Tibial nerve (tissue), 4 donors: Measurements from ENCODE around the gene NEMP1. TPM values are rescaled to one million over a fixed set of nuclear protein-coding genes. Genes with fewer than 3 reads are reported as not detected.
A peak's percentile ranks its signal among the peaks of the same experiment; 100 is the strongest.
"Not testable (repeated sequence)": the region's sequence is repeated elsewhere in the genome, so short reads cannot be mapped to it uniquely, and the experiment has no call there.

ENCODE experiments used
- DNase-seq, 2 donors: peaks; one replicate each; pipeline ENCODE4 v3.0.0-alpha.2; 2019; ENCODE audit warnings: low spot score in 2 of 2
- H3K27ac ChIP-seq, 4 donors: fragments of 200-600 bp; sonication (generic) in 3 of 4; one replicate each; pipeline ENCODE4 v1.5.1; 2017 to 2019; ENCODE audit warnings: mild to moderate bottlenecking in 1 of 4
- H3K27me3 ChIP-seq, 2 donors: fragments of 200-600 bp; sonication (generic) in 1 of 2; one replicate each; pipeline versions ENCODE4 v1.5.1 to v1.6.0; 2017 to 2019
- H3K36me3 ChIP-seq, 3 donors: fragments of 200-600 bp; sonication (generic); one replicate each; pipeline ENCODE4 v1.5.1; 2018 to 2019
- H3K4me1 ChIP-seq, 4 donors: fragments of 200-600 bp; sonication (generic) in 3 of 4; one replicate each; pipeline ENCODE4 v1.5.1; 2017 to 2019
- H3K4me3 ChIP-seq, 4 donors: fragments of 200-600 bp; sonication (generic) in 3 of 4; one replicate each; pipeline ENCODE4 v1.5.1; 2017 to 2019; ENCODE audit warnings: mild to moderate bottlenecking in 1 of 4, moderate library complexity in 1 of 4
- H3K9me3 ChIP-seq, 4 donors: fragments of 200-600 bp; sonication (generic) in 3 of 4; one replicate each; pipeline ENCODE4 v1.5.1; 2017 to 2019
- CTCF ChIP-seq, 5 experiments: fragments of 200-600 bp in 3 of 5; fragments of 450-650 bp in 2 of 5; sonication (generic) in 3 of 5; IDR thresholded peaks; one replicate each; pipeline ENCODE4 v1.5.1; 2016 to 2019; ENCODE audit warnings: antibody characterized with exemption in 5 of 5, mild to moderate bottlenecking in 3 of 5, moderate library complexity in 2 of 5
- EP300 ChIP-seq, 2 donors: sonication (generic); formaldehyde crosslinking; IDR thresholded peaks; one replicate each; pipeline ENCODE4 v1.6.1; 2017; ENCODE audit warnings: antibody characterized with exemption in 2 of 2, mild to moderate bottlenecking in 1 of 2
- POLR2A ChIP-seq, 2 donors: fragments of 450-650 bp; IDR thresholded peaks; one replicate each; pipeline ENCODE4 v1.6.1; 2017; ENCODE audit warnings: antibody characterized with exemption in 2 of 2, mild to moderate bottlenecking in 2 of 2, moderate library complexity in 2 of 2
- WGBS, 2 donors: methylation state at CpG; one replicate each; pipeline ENCODE4 v1.1.5; 2018; 5-methylcytosine and 5-hydroxymethylcytosine counted together
- total RNA-seq, 4 donors: library from RNA; depleted of rRNA; stranded (reverse); fragments of >200 nt; gene quantifications; one replicate each; pipeline ENCODE4 v1.1.0, GENCODE V29; 2016

The NEMP1 gene
- total RNA-seq, 4 donors from 2014 or later, result 4.8 to 10.2 (median 6.6) TPM

GRCh38 chr12:57057067-57057751 lies 21.4 kb downstream of the NEMP1 start:
- Histone ChIP-seq H3K4me1 (peaks cover 0 to 11% (median 0%) of the 10 kb centered on the region in 4 donors), H3K27ac (peak overlapping the region in 3 of 4 donors; percentile 19 to 45 (median 41)), H3K9me3 (no peaks in the 10 kb centered on the region), H3K4me3 (peak overlapping the region in 1 of 4 donors; percentile 3), H3K36me3 (peaks cover 0 to 32% (median 0%) of the 10 kb centered on the region in 3 donors), H3K27me3 (no peaks in the 10 kb centered on the region)
- TF ChIP-seq POLR2A (IDR thresholded peaks at IDR 0.05) (no peak), EP300 (IDR thresholded peaks at IDR 0.05) (no peak), CTCF (IDR thresholded peaks at IDR 0.05) (no peak)
- DNase-seq, result no peak
- WGBS, 2 donors, result 76 to 80% methylated on average over 6 of the region's 6 CpGs

GRCh38 chr12:57055824-57056223 lies 22.8 kb downstream of the NEMP1 start:
- no peaks in the 10 kb centered on the region for H3K9me3 ChIP-seq
- H3K36me3 ChIP-seq, result peaks cover 0 to 26% (median 0%) of the 10 kb centered on the region in 3 donors
- no peaks in the 10 kb centered on the region for H3K27me3 ChIP-seq
- H3K4me3 ChIP-seq, result no peak overlapping the region
- DNase-seq, result no peak
- H3K27ac ChIP-seq, result peak overlapping the region in 2 of 4 donors; percentile 23 to 45
- 46 to 64% methylated on average over 3 of the region's 3 CpGs for WGBS, 2 donors
- no peak for TF ChIP-seq POLR2A (IDR thresholded peaks at IDR 0.05)
- TF ChIP-seq EP300 (IDR thresholded peaks at IDR 0.05), result no peak
- TF ChIP-seq CTCF (IDR thresholded peaks at IDR 0.05), result no peak
- peaks cover 0 to 11% (median 0%) of the 10 kb centered on the region in 4 donors for H3K4me1 ChIP-seq

- H3K36me3 ChIP-seq, H3K27me3 ChIP-seq, H3K9me3 ChIP-seq, H3K27ac ChIP-seq, DNase-seq, H3K4me3 ChIP-seq: not testable (repeated sequence)
- 95 to 97% methylated on average over 4 of the region's 4 CpGs for WGBS, 2 donors
- H3K4me1 ChIP-seq, result peaks cover 0 to 11% (median 0%) of the 10 kb centered on the region in 4 donors
Measured at GRCh38 chr12:57053901-57054300, 24.7 kb downstream of the NEMP1 start.

- 89 to 96% methylated on average over 4 of the region's 4 CpGs for WGBS, 2 donors
- H3K4me1 ChIP-seq, result peaks cover 0 to 11% (median 0%) of the 10 kb centered on the region in 4 donors
- H3K36me3 ChIP-seq, H3K4me3 ChIP-seq, H3K27ac ChIP-seq, DNase-seq, H3K27me3 ChIP-seq, H3K9me3 ChIP-seq: not testable (repeated sequence)
Measured at GRCh38 chr12:57053146-57053545, 25.4 kb downstream of the NEMP1 start.

- Histone ChIP-seq H3K36me3 (no peaks in the 10 kb centered on the region), H3K9me3 (no peaks in the 10 kb centered on the region), H3K4me1 (peaks cover 0 to 9% (median 1%) of the 10 kb centered on the region in 4 donors), H3K27ac (peak overlapping the region in 1 of 4 donors; percentile 10), H3K27me3 (no peaks in the 10 kb centered on the region), H3K4me3 (no peak overlapping the region)
- 90 to 100% methylated on average over 1 of the region's 1 CpG for WGBS, 2 donors
- TF ChIP-seq CTCF (IDR thresholded peaks at IDR 0.05) (no peak), POLR2A (IDR thresholded peaks at IDR 0.05) (no peak), EP300 (IDR thresholded peaks at IDR 0.05) (no peak)
- no peak for DNase-seq
Measured at GRCh38 chr12:57051011-57051410, 27.6 kb downstream of the NEMP1 start.

GRCh38 chr12:57049890-57050289 lies 28.7 kb downstream of the NEMP1 start, which contains the start of gene MYO1A:
TSS of gene MYO1A (minus strand) at chr12:57050129. CDS start at chr12:57048323, 1,806 bp downstream.
- no peak for DNase-seq
- Histone ChIP-seq H3K4me1 (peaks cover 0 to 9% (median 0%) of the 10 kb centered on the region in 4 donors), H3K36me3 (no peaks in the 10 kb centered on the region), H3K9me3 (no peaks in the 10 kb centered on the region), H3K4me3 (no peak within 1 kb of the TSS), H3K27me3 (no peaks in the 10 kb centered on the region), H3K27ac (peak within 1 kb of the TSS in 1 of 4 donors; percentile 38)
- 37 to 39% methylated on average over 2 of the region's 2 CpGs for WGBS, 2 donors
- TF ChIP-seq EP300 (IDR thresholded peaks at IDR 0.05) (no peak), POLR2A (IDR thresholded peaks at IDR 0.05) (no peak), CTCF (IDR thresholded peaks at IDR 0.05) (no peak)
